GM20000 (cell line): ENCODE results near the gene ZNF280C.

ENCODE experiments used
- DNase-seq: peaks from one replicate; pipeline ENCODE4 v3.0.0; 2012; ENCODE audit warnings: low spot score
- CTCF ChIP-seq: IDR thresholded peaks from 2 replicates; pipeline ENCODE4 v1.5.1; 2012; ENCODE audit warnings: mild to moderate bottlenecking, control low read depth; ENCODE audit errors: extremely low read depth, missing control alignments

ZNF280C gene

GRCh38 chrX:130267956-130268448 lies 697 bp downstream of the ZNF280C start:
- no peak for TF ChIP-seq CTCF
- peak; percentile 4 for DNase-seq

- TF ChIP-seq CTCF: no peak
- DNase-seq: no peak
Observed at GRCh38 chrX:130264573-130264972, 4.1 kb downstream of the ZNF280C start.

- no peak for DNase-seq
- no peak for TF ChIP-seq CTCF
Observed at GRCh38 chrX:130263016-130263415, 5.7 kb downstream of the ZNF280C start.

GRCh38 chrX:130262231-130262630 lies 6.5 kb downstream of the ZNF280C start:
- TF ChIP-seq CTCF: no peak
- DNase-seq: no peak

GRCh38 chrX:130261296-130261893 lies 7.3 kb downstream of the ZNF280C start:
- DNase-seq: no peak
- no peak for TF ChIP-seq CTCF

GRCh38 chrX:130260316-130260715 lies 8.4 kb downstream of the ZNF280C start:
- no peak for DNase-seq
- no peak for TF ChIP-seq CTCF

GRCh38 chrX:130253916-130254315 lies 14.8 kb downstream of the ZNF280C start:
- DNase-seq: no peak
- no peak for TF ChIP-seq CTCF
